DOHH2 (cell line): ENCODE measurements around the gene CCDC15.

Experiments used
- CTCF ChIP-seq: fragments of 200-600 bp; sonication (generic); IDR thresholded peaks from one replicate; pipeline ENCODE4 v1.5.1; 2014; ENCODE audit warnings: antibody characterized with exemption, mild to moderate bottlenecking, low read depth, low read length; ENCODE audit not compliant: poor library complexity, severe bottlenecking
- EZH2phosphoT487 ChIP-seq: fragments of 200-600 bp; sonication (generic); IDR thresholded peaks from 2 replicates; pipeline ENCODE4 v1.6.1; 2017; ENCODE audit warnings: borderline replicate concordance, mild to moderate bottlenecking, antibody characterized with exemption, low read length, moderate library complexity, mixed read lengths

GRCh38 chr11:124971810-124972209 lies 17.8 kb downstream of the CCDC15 start:
- no peak for TF ChIP-seq CTCF
- no peak for TF ChIP-seq EZH2phosphoT487
